CD4-positive, alpha-beta T cell treated with Interferon gamma for 1 hour (primary cell): ENCODE results near the gene FBLN7.
"Not testable (repeated sequence)": the region's sequence is repeated elsewhere in the genome, so short reads cannot be mapped to it uniquely, and the experiment has no call there.

Experiments used
- DNase-seq: peaks from one replicate; pipeline ENCODE4 v3.0.0-alpha.2; 2020

FBLN7 gene

GRCh38 chr2:112138159-112139032, at the start of gene FBLN7:
Gene FBLN7, plus strand, starts transcription at chr2:112138385. Its CDS starts 271 bp downstream, at chr2:112138656.
- DNase-seq, result no peak

- no peak for DNase-seq
Observed at GRCh38 chr2:112089375-112089774, 48.8 kb upstream of the FBLN7 start.

- no peak for DNase-seq
Observed at GRCh38 chr2:112092286-112093041, 45.7 kb upstream of the FBLN7 start.

- no peak for DNase-seq
Observed at GRCh38 chr2:112093216-112093615, 45.0 kb upstream of the FBLN7 start.

GRCh38 chr2:112095681-112096080, 42.5 kb upstream of the FBLN7 start:
- no peak for DNase-seq

GRCh38 chr2:112096098-112096497, 42.1 kb upstream of the FBLN7 start:
- DNase-seq, result no peak

GRCh38 chr2:112108178-112108832, 29.9 kb upstream of the FBLN7 start:
- no peak for DNase-seq

GRCh38 chr2:112109278-112109677, 28.9 kb upstream of the FBLN7 start:
- DNase-seq, result no peak

- DNase-seq, result no peak
Observed at GRCh38 chr2:112110966-112111365, 27.2 kb upstream of the FBLN7 start.

- not testable (repeated sequence) for DNase-seq
Observed at GRCh38 chr2:112113354-112113753, 24.8 kb upstream of the FBLN7 start.

- DNase-seq, result no peak
Observed at GRCh38 chr2:112118148-112118547, 20.0 kb upstream of the FBLN7 start.

- no peak for DNase-seq
Observed at GRCh38 chr2:112121682-112122254, 16.4 kb upstream of the FBLN7 start.

- DNase-seq, result no peak
Observed at GRCh38 chr2:112129060-112129459, 9.1 kb upstream of the FBLN7 start.

- DNase-seq, result no peak
Observed at GRCh38 chr2:112133344-112133743, 4.8 kb upstream of the FBLN7 start.

- DNase-seq, result no peak
Observed at GRCh38 chr2:112134120-112134519, 4.1 kb upstream of the FBLN7 start.

GRCh38 chr2:112136096-112136495, 2.1 kb upstream of the FBLN7 start:
- DNase-seq, result no peak

GRCh38 chr2:112137516-112138158, 548 bp upstream of the FBLN7 start:
- no peak for DNase-seq

GRCh38 chr2:112139033-112139614, 939 bp downstream of the FBLN7 start:
- DNase-seq, result not testable (repeated sequence)

GRCh38 chr2:112139661-112140204, 1.5 kb downstream of the FBLN7 start:
- DNase-seq, result not testable (repeated sequence)

GRCh38 chr2:112140205-112140802, 2.1 kb downstream of the FBLN7 start:
- no peak for DNase-seq

GRCh38 chr2:112140899-112141625, 2.9 kb downstream of the FBLN7 start:
- DNase-seq, result no peak
